ENCODE results near the gene ENPP1. TPM values are rescaled to one million over a fixed set of nuclear protein-coding genes. Genes with fewer than 3 reads are reported as not detected.

Gene ENPP1
- total RNA-seq, 1 donor from 2014 or later: 14.7 TPM

DNA sequence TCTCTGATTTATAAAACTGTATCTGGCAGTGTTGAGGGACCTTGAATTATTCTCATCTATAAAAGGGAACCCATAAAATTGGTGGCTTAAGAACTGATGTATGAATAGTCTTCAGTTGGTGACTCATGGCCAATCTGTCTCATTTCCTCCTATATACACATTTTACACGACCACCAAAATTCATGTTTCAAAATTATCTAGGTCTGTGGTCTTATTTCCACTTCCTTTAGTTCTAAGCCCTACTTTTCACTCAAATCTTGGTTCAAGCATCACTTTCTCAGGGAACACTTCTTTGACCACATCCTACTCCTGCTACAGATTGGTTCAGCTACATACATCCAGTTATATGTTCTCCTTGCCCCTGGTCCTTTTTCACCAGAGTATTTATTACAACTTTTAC lies 18.6 kb upstream of the ENPP1 start:
- Histone ChIP-seq H3K4me1 (peaks cover 6% of the 10 kb centered on the region), H3K36me3 (no peaks in the 10 kb centered on the region), H3K9me3 (no peaks in the 10 kb centered on the region), H3K27me3 (no peaks in the 10 kb centered on the region), H3K4me3 (no peak overlapping the region), H3K27ac (no peak overlapping the region)
- DNase-seq (ENCODE audit: extremely low spot score in 2 of 2): no peak
- TF ChIP-seq POLR2AphosphoS5 (IDR thresholded peaks at IDR 0.05; ENCODE audit: insufficient read depth in 1 of 2, low read depth in 1 of 2) (no peak), POLR2A (IDR thresholded peaks at IDR 0.05) (no peak)
- TF ChIP-seq, protein P1, sequence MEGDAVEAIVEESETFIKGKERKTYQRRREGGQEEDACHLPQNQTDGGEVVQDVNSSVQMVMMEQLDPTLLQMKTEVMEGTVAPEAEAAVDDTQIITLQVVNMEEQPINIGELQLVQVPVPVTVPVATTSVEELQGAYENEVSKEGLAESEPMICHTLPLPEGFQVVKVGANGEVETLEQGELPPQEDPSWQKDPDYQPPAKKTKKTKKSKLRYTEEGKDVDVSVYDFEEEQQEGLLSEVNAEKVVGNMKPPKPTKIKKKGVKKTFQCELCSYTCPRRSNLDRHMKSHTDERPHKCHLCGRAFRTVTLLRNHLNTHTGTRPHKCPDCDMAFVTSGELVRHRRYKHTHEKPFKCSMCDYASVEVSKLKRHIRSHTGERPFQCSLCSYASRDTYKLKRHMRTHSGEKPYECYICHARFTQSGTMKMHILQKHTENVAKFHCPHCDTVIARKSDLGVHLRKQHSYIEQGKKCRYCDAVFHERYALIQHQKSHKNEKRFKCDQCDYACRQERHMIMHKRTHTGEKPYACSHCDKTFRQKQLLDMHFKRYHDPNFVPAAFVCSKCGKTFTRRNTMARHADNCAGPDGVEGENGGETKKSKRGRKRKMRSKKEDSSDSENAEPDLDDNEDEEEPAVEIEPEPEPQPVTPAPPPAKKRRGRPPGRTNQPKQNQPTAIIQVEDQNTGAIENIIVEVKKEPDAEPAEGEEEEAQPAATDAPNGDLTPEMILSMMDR (IDR thresholded peaks at IDR 0.05): no peak
- intact Hi-C loops (cut with DNase I): no loop called here

DNA sequence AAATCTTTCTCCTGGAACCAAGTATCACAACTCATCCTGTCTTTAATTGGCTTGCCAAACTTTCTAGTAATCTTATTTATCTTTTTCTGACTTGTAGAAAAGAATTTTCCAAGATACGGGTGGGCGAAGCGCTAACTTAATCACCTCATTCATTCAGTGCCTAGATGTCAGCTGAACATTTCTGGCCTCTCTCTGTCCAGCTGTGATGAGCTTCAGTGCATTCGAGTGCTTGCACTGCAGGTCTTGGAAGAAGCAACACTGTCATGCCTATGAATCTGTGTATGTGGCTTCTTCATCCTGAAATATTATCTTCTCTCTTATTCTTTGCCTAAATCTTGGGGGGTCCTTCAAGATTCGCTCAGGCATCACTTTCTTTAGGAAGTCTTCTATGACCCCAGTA lies 16.3 kb upstream of the ENPP1 start:
- H3K9me3 ChIP-seq: no peaks in the 10 kb centered on the region
- TF ChIP-seq POLR2A (IDR thresholded peaks at IDR 0.05) (no peak), POLR2AphosphoS5 (IDR thresholded peaks at IDR 0.05; ENCODE audit: insufficient read depth in 1 of 2, low read depth in 1 of 2) (no peak)
- TF ChIP-seq, protein P1 (IDR thresholded peaks at IDR 0.05): no peak
- intact Hi-C loops (cut with DNase I): no loop called here
- H3K27me3 ChIP-seq: no peaks in the 10 kb centered on the region
- no peak for DNase-seq (ENCODE audit: extremely low spot score in 2 of 2)
- no peak overlapping the region for H3K27ac ChIP-seq
- H3K4me3 ChIP-seq: no peak overlapping the region
- no peaks in the 10 kb centered on the region for H3K36me3 ChIP-seq
- peaks cover 6% of the 10 kb centered on the region for H3K4me1 ChIP-seq

DNA sequence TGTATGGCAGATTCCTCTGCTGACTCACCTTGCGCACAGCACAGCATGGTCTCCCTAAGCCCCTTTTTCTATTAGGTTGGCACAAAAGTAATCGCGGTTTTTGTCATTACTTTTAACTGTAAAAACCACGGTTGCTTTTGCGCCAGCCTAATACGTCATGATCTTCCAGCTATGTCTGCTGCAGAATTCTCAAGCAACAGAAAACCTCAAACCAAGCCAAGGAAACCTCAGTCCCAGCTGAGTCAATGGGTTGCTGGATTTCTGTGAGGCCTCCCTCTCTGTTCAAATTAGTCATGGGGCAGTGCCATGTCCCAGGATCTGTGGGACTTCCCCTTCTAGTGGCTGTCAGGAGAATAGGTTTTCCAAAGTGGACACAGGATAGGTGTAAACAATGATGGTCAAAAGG lies 15.7 kb upstream of the ENPP1 start:
- TF ChIP-seq POLR2AphosphoS5 (IDR thresholded peaks at IDR 0.05; ENCODE audit: insufficient read depth in 1 of 2, low read depth in 1 of 2) (no peak), POLR2A (IDR thresholded peaks at IDR 0.05) (no peak)
- Histone ChIP-seq H3K36me3 (no peaks in the 10 kb centered on the region), H3K27ac (no peak overlapping the region), H3K4me3 (no peak overlapping the region), H3K27me3 (no peaks in the 10 kb centered on the region), H3K9me3 (no peaks in the 10 kb centered on the region), H3K4me1 (peaks cover 6% of the 10 kb centered on the region)
- no peak for DNase-seq (ENCODE audit: extremely low spot score in 2 of 2)
- intact Hi-C loops (cut with DNase I): no loop called here

DNA sequence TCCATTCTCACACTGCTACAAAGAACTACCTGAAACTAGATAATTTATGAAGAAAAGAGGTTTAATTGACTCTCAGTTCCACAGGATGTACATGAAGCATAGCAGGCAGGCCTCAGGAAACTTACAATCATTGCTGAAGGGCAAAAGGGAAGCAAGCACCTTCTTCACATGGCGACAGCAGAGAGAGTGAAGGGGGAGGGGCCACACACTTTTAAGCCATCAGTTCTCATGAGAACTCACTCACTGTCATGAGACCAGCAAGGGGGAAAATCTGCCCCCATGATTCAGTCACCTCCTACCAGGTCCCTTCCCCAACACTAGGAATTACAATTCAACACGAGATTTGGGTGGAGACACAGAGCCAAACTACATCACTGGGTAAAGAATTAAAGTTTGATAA lies 12.5 kb upstream of the ENPP1 start:
- Histone ChIP-seq H3K9me3 (no peaks in the 10 kb centered on the region), H3K27ac (no peak overlapping the region), H3K4me1 (no peaks in the 10 kb centered on the region), H3K36me3 (no peaks in the 10 kb centered on the region), H3K27me3 (no peaks in the 10 kb centered on the region), H3K4me3 (no peak overlapping the region)
- no peak for TF ChIP-seq POLR2AphosphoS5 (IDR thresholded peaks at IDR 0.05; ENCODE audit: insufficient read depth in 1 of 2, low read depth in 1 of 2)
- no peak for TF ChIP-seq POLR2A (IDR thresholded peaks at IDR 0.05)
- intact Hi-C loops (cut with DNase I): no loop called here
- no peak for DNase-seq (ENCODE audit: extremely low spot score in 2 of 2)

DNA sequence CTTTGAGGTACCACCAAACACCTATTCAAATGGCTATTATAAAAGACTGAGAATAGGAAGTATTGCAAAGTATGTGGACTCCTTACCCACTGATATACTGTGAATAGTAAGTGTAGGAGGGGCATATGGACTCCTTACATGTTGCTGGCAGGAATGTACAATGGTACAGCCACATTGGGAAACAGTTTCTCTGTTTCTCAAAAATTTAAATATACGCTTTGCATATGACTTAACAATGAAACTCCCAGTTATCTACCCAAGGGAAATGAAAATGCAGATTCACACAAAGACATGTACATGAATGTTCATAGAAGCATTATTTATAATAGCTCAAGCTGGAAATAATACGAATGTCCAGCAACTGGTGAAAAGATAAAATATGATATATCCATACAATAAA lies 5.5 kb upstream of the ENPP1 start:
- intact Hi-C loops (cut with DNase I): no loop called here
- DNase-seq (ENCODE audit: extremely low spot score in 2 of 2): no peak
- no peak overlapping the region for H3K27ac ChIP-seq
- no peaks in the 10 kb centered on the region for H3K27me3 ChIP-seq
- TF ChIP-seq POLR2AphosphoS5 (IDR thresholded peaks at IDR 0.05; ENCODE audit: insufficient read depth in 1 of 2, low read depth in 1 of 2) (no peak), POLR2A (IDR thresholded peaks at IDR 0.05) (no peak)
- TF ChIP-seq, protein P1 (IDR thresholded peaks at IDR 0.05): no peak
- H3K9me3 ChIP-seq: no peaks in the 10 kb centered on the region
- no peak overlapping the region for H3K4me3 ChIP-seq
- H3K4me1 ChIP-seq: peaks cover 5% of the 10 kb centered on the region
- no peaks in the 10 kb centered on the region for H3K36me3 ChIP-seq

DNA sequence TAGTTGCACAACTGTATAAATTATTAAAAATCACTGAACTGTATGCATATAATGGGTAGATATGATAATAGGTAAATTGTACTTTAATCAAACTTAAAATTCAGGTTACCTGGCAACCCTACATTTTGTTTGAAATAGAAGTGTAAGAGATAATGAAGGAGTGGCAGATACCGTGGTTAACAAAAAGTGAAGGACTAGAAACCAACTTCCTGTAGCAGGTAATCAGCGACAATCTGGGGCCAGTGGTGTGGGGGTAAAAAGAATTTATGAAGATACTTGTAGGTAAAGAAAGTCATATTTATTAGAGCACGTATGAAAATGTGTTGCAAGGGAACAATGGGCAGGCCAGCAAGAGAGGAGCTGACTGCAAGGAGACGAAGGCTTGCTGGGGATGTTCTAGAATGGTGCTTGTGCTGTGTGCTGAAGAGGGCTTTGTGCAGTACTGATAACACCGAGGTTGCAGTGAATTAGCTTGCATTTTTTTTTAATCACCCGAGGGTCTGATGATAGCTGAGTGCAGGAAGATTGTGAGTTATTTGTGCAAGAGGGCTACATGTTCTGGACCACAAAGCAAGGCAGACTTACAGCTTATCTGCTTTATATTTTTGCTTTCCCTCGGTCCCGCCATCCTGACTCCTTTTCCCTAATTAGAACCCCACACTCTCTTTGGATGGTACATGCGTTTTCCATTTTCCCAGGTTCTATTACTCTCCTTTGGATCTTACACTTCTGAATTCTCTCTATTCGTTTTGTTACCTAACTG lies 4.6 kb upstream of the ENPP1 start:
- no peak for TF ChIP-seq POLR2A (IDR thresholded peaks at IDR 0.05)
- TF ChIP-seq, protein P1 (IDR thresholded peaks at IDR 0.05): no peak
- no peak for TF ChIP-seq POLR2AphosphoS5 (IDR thresholded peaks at IDR 0.05; ENCODE audit: insufficient read depth in 1 of 2, low read depth in 1 of 2)
- Histone ChIP-seq H3K9me3 (no peaks in the 10 kb centered on the region), H3K27ac (no peak overlapping the region), H3K4me1 (peaks cover 6% of the 10 kb centered on the region), H3K27me3 (no peaks in the 10 kb centered on the region), H3K36me3 (no peaks in the 10 kb centered on the region), H3K4me3 (no peak overlapping the region)
- intact Hi-C loops (cut with DNase I): no loop called here
- no peak for DNase-seq (ENCODE audit: extremely low spot score in 2 of 2)

All from vagina (tissue), 2 donors.